ENCODE data around the gene COX14.
"Not testable (repeated sequence)": the region's sequence is repeated elsewhere in the genome, so short reads cannot be mapped to it uniquely, and the experiment has no call there.

DNA sequence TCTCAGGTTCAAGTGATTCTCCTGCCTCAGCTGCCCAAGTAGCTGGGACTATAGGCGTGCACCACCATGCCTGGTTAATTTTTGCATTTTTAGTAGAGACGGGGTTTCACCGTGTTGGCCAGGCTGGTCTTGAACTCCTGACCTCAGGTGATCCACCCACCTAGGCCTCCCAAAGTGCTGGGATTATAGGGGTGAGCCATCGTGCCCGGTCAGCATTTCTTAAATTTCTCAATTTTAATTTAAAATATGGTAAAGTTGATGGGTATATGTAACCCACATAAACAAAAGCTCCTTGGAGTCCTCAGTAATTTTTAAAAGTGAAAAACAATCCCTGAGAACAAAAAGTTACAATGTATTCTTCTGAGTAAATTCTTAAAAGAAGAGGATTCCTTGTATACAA lies 42.9 kb downstream of the COX14 start:
- not testable (repeated sequence) for TF ChIP-seq POLR2AphosphoS5 (IDR thresholded peaks at IDR 0.05; ENCODE audit: borderline replicate concordance, low read depth, low read length); FOXP2 (optimal IDR thresholded peaks at IDR 0.05; ENCODE audit: control extremely low read depth, extremely low read length, insufficient read depth); EZH2 (IDR thresholded peaks at IDR 0.05)
